Measurements from ENCODE around the gene AGAP4.
"Not testable (repeated sequence)": the region's sequence is repeated elsewhere in the genome, so short reads cannot be mapped to it uniquely, and the experiment has no call there.

Gene AGAP4

GRCh38 chr10:45847400-45847799 lies at the start of gene AGAP4:
AGAP4 (minus strand) TSS chr10:45847500; CDS start chr10:45847347, 153 bp downstream.
- not testable (repeated sequence) for DNase-seq (ENCODE audit: low read depth); H3K4me3 ChIP-seq (ENCODE audit: low read length)

DNA sequence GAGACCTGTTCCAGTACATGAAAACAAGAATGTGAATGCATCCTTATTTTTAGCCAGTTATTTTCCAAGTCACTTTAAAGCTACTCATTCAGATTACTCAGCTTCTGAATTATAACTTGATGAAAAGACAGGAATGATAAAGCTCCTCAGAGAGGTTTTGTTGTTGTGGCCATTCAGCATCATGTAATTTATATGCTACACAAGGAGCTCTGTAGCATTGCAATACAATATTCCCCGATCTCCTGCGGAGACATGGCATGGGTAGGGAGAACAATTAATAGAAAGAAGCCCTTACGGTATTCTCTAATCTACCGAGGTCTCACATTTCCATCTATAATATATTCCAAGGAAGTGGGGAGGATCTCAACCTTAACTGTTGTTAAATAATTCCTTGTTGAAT lies 43.4 kb upstream of the AGAP4 start:
- not testable (repeated sequence) for DNase-seq (ENCODE audit: low read depth); H3K4me3 ChIP-seq (ENCODE audit: low read length)

DNA sequence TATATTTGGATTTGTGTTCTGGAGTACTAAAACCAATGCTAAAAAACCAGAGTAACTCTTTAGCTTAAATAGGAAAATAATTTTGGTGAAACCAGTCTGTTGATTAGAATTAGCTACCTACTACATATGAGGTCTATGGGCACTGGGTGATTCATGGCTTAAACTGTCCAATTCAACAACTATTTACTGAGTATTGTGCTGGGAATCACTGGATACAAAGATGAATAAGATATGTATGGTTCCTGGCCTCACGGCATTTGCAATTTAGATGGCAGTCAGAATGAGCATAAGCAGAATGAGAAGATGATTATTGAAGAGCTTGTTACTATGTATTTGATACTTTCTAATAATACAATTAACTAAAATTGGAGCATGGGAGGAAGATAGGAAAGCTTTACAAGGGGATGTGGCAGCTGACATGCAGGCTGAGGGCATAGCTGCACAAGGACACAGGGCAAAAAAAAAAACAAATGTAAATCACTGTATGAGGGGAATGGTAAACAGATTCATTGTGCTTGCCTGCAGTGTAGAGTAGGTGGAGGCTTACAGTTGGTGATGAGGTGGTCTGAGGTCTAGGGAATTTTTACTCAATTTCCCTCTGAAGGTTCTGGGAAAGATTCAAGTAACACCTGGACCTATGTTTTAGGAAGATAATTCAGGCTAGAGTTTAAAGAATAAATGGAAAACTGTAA lies 42.4 kb upstream of the AGAP4 start:
- DNase-seq (ENCODE audit: low read depth); H3K4me3 ChIP-seq (ENCODE audit: low read length): not testable (repeated sequence)

DNA sequence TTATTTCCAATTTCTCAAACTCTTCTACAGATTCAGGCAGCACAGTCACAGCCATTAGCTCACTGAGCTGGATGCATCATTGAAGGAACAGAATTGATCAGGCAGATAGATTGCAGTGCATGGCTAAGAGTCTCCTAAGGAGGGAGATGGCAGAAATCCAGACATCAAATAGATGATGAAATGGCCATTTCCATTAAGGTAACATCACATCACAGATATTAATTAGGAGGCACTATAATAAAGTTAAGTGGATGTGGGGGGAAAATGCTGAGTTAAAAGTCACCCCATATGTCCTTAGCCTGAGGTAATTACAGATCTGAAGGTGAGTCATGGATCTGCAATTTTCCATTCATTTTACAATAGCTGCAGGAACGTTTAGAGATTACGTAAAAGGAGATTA lies 35.6 kb upstream of the AGAP4 start:
- peak; percentile 0 for DNase-seq (ENCODE audit: low read depth)

GRCh38 chr10:45865404-45865803 lies 18.1 kb upstream of the AGAP4 start:
- DNase-seq (ENCODE audit: low read depth); H3K4me3 ChIP-seq (ENCODE audit: low read length): not testable (repeated sequence)

More for the DNA sequence above, 35.6 kb upstream of the AGAP4 start:
- not testable (repeated sequence) for H3K4me3 ChIP-seq (ENCODE audit: low read length)

GRCh38 chr10:45864264-45864663 lies 17.0 kb upstream of the AGAP4 start:
- DNase-seq (ENCODE audit: low read depth) = not testable (repeated sequence)

GRCh38 chr10:45863632-45864031 lies 16.3 kb upstream of the AGAP4 start:
- not testable (repeated sequence) for H3K4me3 ChIP-seq (ENCODE audit: low read length); DNase-seq (ENCODE audit: low read depth)

More at GRCh38 chr10:45864264-45864663, 17.0 kb upstream of the AGAP4 start:
- H3K4me3 ChIP-seq (ENCODE audit: low read length) = not testable (repeated sequence)

GRCh38 chr10:45857931-45858330 lies 10.6 kb upstream of the AGAP4 start:
- not testable (repeated sequence) for DNase-seq (ENCODE audit: low read depth); H3K4me3 ChIP-seq (ENCODE audit: low read length)

DNA sequence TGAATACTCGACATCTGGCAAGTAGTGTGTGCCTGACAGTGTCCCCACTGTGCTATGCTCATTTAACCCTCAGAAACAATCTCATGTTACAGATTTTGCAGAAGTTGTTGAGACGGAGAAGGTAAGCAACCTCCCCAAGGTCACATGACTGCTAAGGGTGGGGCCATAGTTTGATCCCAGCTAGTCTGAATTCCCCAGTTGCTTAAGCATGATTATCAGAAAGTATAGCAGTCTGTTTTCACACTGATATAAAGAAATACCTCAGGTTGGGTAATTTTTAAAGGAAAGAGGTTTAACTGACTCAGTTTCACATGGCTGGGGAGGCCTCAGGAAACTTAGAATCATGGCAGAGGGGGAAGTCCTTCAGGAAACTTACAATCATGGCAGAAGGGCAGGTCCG lies 1.2 kb upstream of the AGAP4 start:
- not testable (repeated sequence) for DNase-seq (ENCODE audit: low read depth); H3K4me3 ChIP-seq (ENCODE audit: low read length)

GRCh38 chr10:45822918-45823317 lies 24.4 kb downstream of the AGAP4 start:
- not testable (repeated sequence) for H3K4me3 ChIP-seq (ENCODE audit: low read length); DNase-seq (ENCODE audit: low read depth)

- H3K4me3 ChIP-seq (ENCODE audit: low read length) = not testable (repeated sequence)
- DNase-seq (ENCODE audit: low read depth) = peak; percentile 43
These were observed 27.0 kb downstream of the AGAP4 start for GRCh38 chr10:45820107-45820830.

DNA sequence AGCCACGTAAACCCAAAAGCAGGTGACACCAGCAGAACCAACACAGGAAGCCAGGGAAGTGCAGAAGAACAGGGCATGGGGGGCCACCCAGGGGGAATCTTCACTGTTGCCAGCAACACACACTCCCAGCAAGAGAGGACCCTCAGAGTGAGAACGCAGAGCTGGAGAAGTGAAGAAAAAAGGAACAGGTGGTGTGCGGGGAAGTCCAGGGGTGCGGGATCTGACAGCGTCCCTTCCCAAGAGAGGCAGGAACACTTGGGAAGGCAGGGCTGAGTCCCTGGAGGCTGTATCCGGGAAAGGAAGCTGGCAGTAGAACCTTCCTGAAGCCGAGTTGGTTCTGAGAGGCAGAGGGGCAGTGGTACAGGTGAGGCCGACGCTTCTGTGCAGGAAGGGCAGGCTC lies 27.7 kb downstream of the AGAP4 start:
- TF ChIP-seq CTCF (conservative IDR thresholded peaks at IDR 0.05; ENCODE audit: low read length) = no peak
- no peak for DNase-seq (ENCODE audit: low read depth)
- H3K4me3 ChIP-seq (ENCODE audit: low read length) = no peak overlapping the region

DNA sequence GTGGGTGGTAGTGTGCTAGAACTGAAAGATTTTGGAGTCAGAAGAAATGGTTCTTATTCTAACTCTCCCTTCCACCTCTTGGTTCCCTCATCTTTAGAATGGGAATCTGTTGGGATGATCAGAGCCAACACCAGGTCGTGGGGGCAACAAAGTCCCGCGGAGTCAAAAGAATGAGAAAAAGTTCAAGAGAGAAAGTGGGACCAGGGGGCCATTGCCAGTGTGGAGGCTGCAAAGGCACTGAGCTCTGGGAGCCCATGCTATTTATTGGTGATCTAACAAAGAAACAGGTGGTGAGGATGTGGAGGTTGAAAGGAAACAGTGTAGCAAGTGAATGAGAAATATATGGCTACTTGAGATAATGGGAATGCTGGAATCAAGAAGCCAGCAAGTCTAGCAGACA lies 29.4 kb downstream of the AGAP4 start:
- H3K4me3 ChIP-seq (ENCODE audit: low read length) = no peak overlapping the region
- no peak for DNase-seq (ENCODE audit: low read depth)
- TF ChIP-seq CTCF (conservative IDR thresholded peaks at IDR 0.05; ENCODE audit: low read length) = no peak

Data from AG10803 (cell line).